HG02840 (cell line): ENCODE results near the gene KIR3DL1.
"Not testable (repeated sequence)": the region's sequence is repeated elsewhere in the genome, so short reads cannot be mapped to it uniquely, and the experiment has no call there.

Experiments used
- ATAC-seq: cut with Tn5 transposase; IDR thresholded peaks from one replicate; pipeline ENCODE4 v1.9.1; 2021; ENCODE audit warnings: mild to moderate bottlenecking, moderate library complexity, moderate number of reproducible peaks; ENCODE audit not compliant: unreplicated experiment, low FRiP score

Gene KIR3DL1

GRCh38 chr19:54816251-54816650, at the start of gene KIR3DL1:
Gene KIR3DL1, plus strand, starts transcription at chr19:54816468.
- not testable (repeated sequence) for ATAC-seq

- not testable (repeated sequence) for ATAC-seq
Observed at GRCh38 chr19:54769646-54770045, 46.6 kb upstream of the KIR3DL1 start, which contains the start of gene KIR2DL1. Gene KIR2DL1, plus strand, starts transcription at chr19:54769793. Its CDS starts 58 bp downstream, at chr19:54769851.

- ATAC-seq, result not testable (repeated sequence)
Observed at GRCh38 chr19:54770511-54770910, 45.8 kb upstream of the KIR3DL1 start.

GRCh38 chr19:54771018-54771960, 45.0 kb upstream of the KIR3DL1 start:
- not testable (repeated sequence) for ATAC-seq

GRCh38 chr19:54772666-54773065, 43.6 kb upstream of the KIR3DL1 start:
- not testable (repeated sequence) for ATAC-seq

GRCh38 chr19:54775095-54775815, 41.0 kb upstream of the KIR3DL1 start:
- not testable (repeated sequence) for ATAC-seq

- not testable (repeated sequence) for ATAC-seq
Observed at GRCh38 chr19:54775830-54776229, 40.4 kb upstream of the KIR3DL1 start.

GRCh38 chr19:54777851-54778250, 38.4 kb upstream of the KIR3DL1 start:
- ATAC-seq, result not testable (repeated sequence)

GRCh38 chr19:54778896-54779295, 37.4 kb upstream of the KIR3DL1 start:
- not testable (repeated sequence) for ATAC-seq

GRCh38 chr19:54782916-54783315, 33.4 kb upstream of the KIR3DL1 start:
- not testable (repeated sequence) for ATAC-seq

- not testable (repeated sequence) for ATAC-seq
Observed at GRCh38 chr19:54786091-54786723, 30.1 kb upstream of the KIR3DL1 start.

- ATAC-seq, result not testable (repeated sequence)
Observed at GRCh38 chr19:54788154-54788553, 28.1 kb upstream of the KIR3DL1 start.

- ATAC-seq, result no peak
Observed at GRCh38 chr19:54790711-54791110, 25.6 kb upstream of the KIR3DL1 start.

- ATAC-seq, result no peak
Observed at GRCh38 chr19:54791476-54791875, 24.8 kb upstream of the KIR3DL1 start.

- ATAC-seq, result no peak
Observed at GRCh38 chr19:54792814-54793213, 23.5 kb upstream of the KIR3DL1 start.

GRCh38 chr19:54795758-54796157, 20.5 kb upstream of the KIR3DL1 start:
- no peak for ATAC-seq

GRCh38 chr19:54803410-54803809, 12.9 kb upstream of the KIR3DL1 start, which contains the start of gene KIR2DL4:
Gene KIR2DL4, plus strand, starts transcription at chr19:54803610. Its CDS starts 42 bp downstream, at chr19:54803652.
- no peak for ATAC-seq

- ATAC-seq, result no peak
Observed at GRCh38 chr19:54804101-54804500, 12.2 kb upstream of the KIR3DL1 start.

- ATAC-seq, result no peak
Observed at GRCh38 chr19:54804571-54804970, 11.7 kb upstream of the KIR3DL1 start.

- ATAC-seq, result no peak
Observed at GRCh38 chr19:54805665-54806515, 10.4 kb upstream of the KIR3DL1 start.
